HG02884 (cell line): Measurements from ENCODE around the gene CYBRD1.

ENCODE experiments used
- ATAC-seq: cut with Tn5 transposase; IDR thresholded peaks from one replicate; pipeline ENCODE4 v1.9.1; 2021; ENCODE audit warnings: mild to moderate bottlenecking, moderate library complexity; ENCODE audit not compliant: unreplicated experiment

The CYBRD1 gene

DNA sequence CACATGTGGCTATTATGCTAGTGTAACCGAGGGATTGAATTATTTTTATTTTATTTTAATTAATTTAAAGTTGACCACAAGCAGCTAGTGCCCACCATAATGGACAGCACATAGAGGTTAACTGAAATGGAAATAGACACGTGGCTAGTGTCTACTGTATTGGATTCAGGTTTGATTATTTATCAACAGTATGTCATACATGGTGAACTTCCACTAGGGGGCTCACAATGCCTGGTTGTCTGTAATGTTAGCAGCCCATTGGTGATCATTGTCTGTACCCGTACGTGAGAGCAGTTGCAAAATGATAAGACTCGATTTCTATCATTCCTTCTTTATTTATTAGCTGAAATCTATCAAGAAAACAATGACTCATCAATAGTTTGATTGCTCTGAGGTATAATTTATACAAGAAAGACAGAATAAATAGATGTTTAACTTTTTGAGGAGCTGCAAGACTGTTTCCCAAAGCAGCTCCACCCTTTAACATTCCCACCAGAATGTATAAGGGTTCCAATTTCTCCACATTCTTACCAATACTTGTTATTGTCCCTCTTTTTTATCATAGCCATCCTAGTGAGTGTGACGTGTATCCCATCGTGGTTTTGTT, 76.5 kb downstream of the CYBRD1 start:
- peak; percentile 89 for ATAC-seq

DNA sequence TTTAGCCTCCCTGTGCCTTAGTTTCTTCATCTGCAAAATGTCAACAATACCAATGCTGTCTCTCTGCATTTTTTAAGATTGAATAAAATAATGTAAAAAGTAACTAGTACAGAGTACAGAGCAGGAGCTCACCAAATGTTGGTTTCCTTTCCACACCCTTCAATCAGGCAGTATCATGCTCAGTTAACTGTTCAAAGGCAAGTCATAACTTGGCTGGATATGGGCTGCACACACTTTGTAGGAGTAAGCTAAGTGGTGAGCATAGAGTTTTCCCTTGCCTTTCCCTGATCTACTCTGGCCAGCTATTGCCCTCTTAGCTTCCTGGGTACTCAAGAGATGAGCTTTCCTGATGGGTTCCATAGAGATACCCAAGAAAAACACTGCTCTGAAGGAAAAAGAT, 77.9 kb downstream of the CYBRD1 start:
- ATAC-seq, result no peak

DNA sequence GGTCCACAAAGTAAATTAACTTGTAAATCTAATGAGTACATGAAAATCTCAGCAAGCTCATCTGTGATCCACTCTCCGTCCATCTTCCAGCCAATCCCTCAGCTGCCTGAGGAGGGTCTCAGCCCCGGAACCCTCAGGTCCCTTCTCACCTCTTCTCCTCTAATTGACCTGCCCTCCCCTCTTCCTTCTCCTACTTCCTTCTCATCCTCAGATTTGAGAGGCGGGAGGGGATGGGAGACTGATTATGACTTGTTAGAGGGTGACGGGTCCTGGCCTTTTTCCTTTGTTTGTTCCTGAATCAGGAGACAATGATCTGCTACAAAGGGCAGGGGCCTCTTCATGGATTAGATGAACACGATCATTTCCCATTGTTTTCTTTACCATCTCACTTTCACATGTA, 80.1 kb downstream of the CYBRD1 start:
- no peak for ATAC-seq
